Measurements from ENCODE around the gene DUSP28. TPM values are rescaled to one million over a fixed set of nuclear protein-coding genes. Genes with fewer than 3 reads are reported as not detected.

The DUSP28 gene
- total and polyA plus RNA-seq, 5 experiments from 2014 or later, result 18.8 to 24.0 (median 23.2) TPM

DNA sequence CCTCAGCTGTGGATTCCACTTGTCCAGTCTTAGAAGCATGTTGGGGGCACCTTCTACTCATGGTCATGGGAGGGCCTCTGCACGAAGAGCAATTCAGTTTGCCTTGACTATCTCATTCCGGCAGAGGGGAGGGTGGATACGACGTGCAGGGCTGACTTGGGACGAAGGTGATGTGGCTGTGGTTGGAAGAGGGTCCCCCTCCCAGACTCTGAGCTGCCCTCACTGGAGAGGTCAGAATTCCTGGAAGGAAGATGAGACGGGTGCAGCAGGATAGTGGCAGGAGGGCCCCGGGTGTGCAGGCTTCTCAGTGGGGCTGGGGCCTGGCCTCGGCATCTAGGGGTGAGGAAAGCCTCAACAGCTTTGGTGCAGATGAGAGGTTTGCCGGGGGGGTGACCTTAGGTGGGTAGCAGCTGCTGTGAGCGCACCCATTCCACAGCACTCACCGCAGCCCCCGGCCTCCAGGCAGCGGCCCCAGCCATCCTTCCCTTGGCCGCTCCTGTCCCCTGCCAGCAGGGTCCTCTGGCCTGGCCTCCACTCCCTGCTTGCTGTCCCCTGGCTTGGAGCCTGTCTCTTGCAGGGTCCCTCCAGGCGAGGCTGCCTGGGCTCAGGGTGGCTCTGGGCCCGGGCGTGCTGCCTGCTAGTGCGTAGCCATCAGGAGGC lies 11.3 kb downstream of the DUSP28 start:
- H3K27ac Mint-ChIP-seq, result peak overlapping the region in 8 of 10 donors; percentile 31 to 88 (median 59)
- ATAC-seq (no peak), DNase-seq (peak in 2 of 10 donors; percentile 0 to 46)
- H3K4me3 Mint-ChIP-seq, result peak overlapping the region in 8 of 10 donors; percentile 27 to 77 (median 46)
- POLR2A ChIA-PET, result interaction anchor here (0.9 to 19.2 kb wide), 3 partner anchors 12 to 23 kb away, joined by 3 to 461 read pairs (median 99); partner anchors contain the start of genes ANKMY1, CAPN10 and DUSP28
- peaks cover 0 to 10% (median 0%) of the 10 kb centered on the region in 3 donors for H3K36me3 Mint-ChIP-seq
- H3K4me1 Mint-ChIP-seq, result peaks cover 25 to 46% (median 38%) of the 10 kb centered on the region in 4 donors
- no peaks in the 10 kb centered on the region for H3K27me3 Mint-ChIP-seq
- H3K9me3 Mint-ChIP-seq, result no peaks in the 10 kb centered on the region

GRCh38 chr2:240572141-240573031 lies 12.2 kb downstream of the DUSP28 start:
- no peaks in the 10 kb centered on the region for H3K9me3 Mint-ChIP-seq
- H3K36me3 Mint-ChIP-seq, result peaks cover 0 to 13% (median 0%) of the 10 kb centered on the region in 3 donors
- POLR2A ChIA-PET, result interaction anchor here (0.9 to 19.2 kb wide), 3 partner anchors 12 to 22 kb away, joined by 3 to 461 read pairs (median 99); partner anchors contain the start of genes ANKMY1, CAPN10 and DUSP28
- H3K4me1 Mint-ChIP-seq, result peaks cover 20 to 40% (median 33%) of the 10 kb centered on the region in 4 donors
- peak overlapping the region in 4 of 10 donors; percentile 44 to 79 (median 69) for H3K27ac Mint-ChIP-seq
- no peaks in the 10 kb centered on the region for H3K27me3 Mint-ChIP-seq
- H3K4me3 Mint-ChIP-seq, result peak overlapping the region in 2 of 10 donors; percentile 15 to 24
- peak in 1 of 10 donors; percentile 47 for DNase-seq
- no peak for ATAC-seq

GRCh38 chr2:240573071-240573515 lies 12.9 kb downstream of the DUSP28 start:
- DNase-seq (no peak), ATAC-seq (no peak)
- H3K36me3 Mint-ChIP-seq, result peaks cover 0 to 13% (median 0%) of the 10 kb centered on the region in 3 donors
- no peak overlapping the region for H3K27ac Mint-ChIP-seq
- no peak overlapping the region for H3K4me3 Mint-ChIP-seq
- peaks cover 16 to 38% (median 27%) of the 10 kb centered on the region in 4 donors for H3K4me1 Mint-ChIP-seq
- POLR2A ChIA-PET, result interaction anchor here (9.7 to 19.2 kb wide), 2 partner anchors 11 to 14 kb away, joined by 99 to 461 read pairs; partner anchors contain the start of genes ANKMY1, CAPN10 and DUSP28
- H3K27me3 Mint-ChIP-seq, result no peaks in the 10 kb centered on the region
- no peaks in the 10 kb centered on the region for H3K9me3 Mint-ChIP-seq

GRCh38 chr2:240573516-240574385 lies 13.6 kb downstream of the DUSP28 start:
- Mint-ChIP-seq H3K4me1 (peaks cover 19 to 44% (median 28%) of the 10 kb centered on the region in 4 donors), H3K4me3 (no peak overlapping the region), H3K27ac (no peak overlapping the region), H3K27me3 (no peaks in the 10 kb centered on the region), H3K36me3 (peaks cover 0 to 16% (median 0%) of the 10 kb centered on the region in 3 donors), H3K9me3 (no peaks in the 10 kb centered on the region)
- POLR2A ChIA-PET, result interaction anchor here (9.7 to 19.2 kb wide), 2 partner anchors 11 to 15 kb away, joined by 99 to 461 read pairs; partner anchors contain the start of genes ANKMY1, CAPN10 and DUSP28
- no peak for ATAC-seq
- DNase-seq, result no peak

- no peak for ATAC-seq
- Mint-ChIP-seq H3K4me1 (peaks cover 20 to 46% (median 32%) of the 10 kb centered on the region in 4 donors), H3K9me3 (no peaks in the 10 kb centered on the region), H3K27me3 (no peaks in the 10 kb centered on the region), H3K27ac (peak overlapping the region in 1 of 10 donors; percentile 27), H3K4me3 (no peak overlapping the region), H3K36me3 (peaks cover 0 to 16% (median 0%) of the 10 kb centered on the region in 3 donors)
- POLR2A ChIA-PET, result interaction anchor here (1.9 to 19.2 kb wide), 3 partner anchors 10 to 16 kb away, joined by 6 to 461 read pairs (median 99); partner anchors contain the start of genes ANKMY1, CAPN10 and DUSP28
- DNase-seq, result no peak
These were observed 14.4 kb downstream of the DUSP28 start for GRCh38 chr2:240574386-240575100.

GRCh38 chr2:240575101-240575965 lies 15.2 kb downstream of the DUSP28 start:
- Mint-ChIP-seq H3K9me3 (no peaks in the 10 kb centered on the region), H3K27me3 (no peaks in the 10 kb centered on the region), H3K4me1 (peaks cover 22 to 46% (median 32%) of the 10 kb centered on the region in 4 donors), H3K4me3 (no peak overlapping the region), H3K36me3 (peaks cover 0 to 22% (median 1%) of the 10 kb centered on the region in 3 donors), H3K27ac (peak overlapping the region in 4 of 10 donors; percentile 11 to 54 (median 28))
- no peak for DNase-seq
- POLR2A ChIA-PET, result interaction anchor here (1.3 to 1.9 kb wide), 2 partner anchors 9 to 15 kb away, joined by 6 read pairs; partner anchors contain the start of gene DUSP28
- ATAC-seq, result no peak

DNA sequence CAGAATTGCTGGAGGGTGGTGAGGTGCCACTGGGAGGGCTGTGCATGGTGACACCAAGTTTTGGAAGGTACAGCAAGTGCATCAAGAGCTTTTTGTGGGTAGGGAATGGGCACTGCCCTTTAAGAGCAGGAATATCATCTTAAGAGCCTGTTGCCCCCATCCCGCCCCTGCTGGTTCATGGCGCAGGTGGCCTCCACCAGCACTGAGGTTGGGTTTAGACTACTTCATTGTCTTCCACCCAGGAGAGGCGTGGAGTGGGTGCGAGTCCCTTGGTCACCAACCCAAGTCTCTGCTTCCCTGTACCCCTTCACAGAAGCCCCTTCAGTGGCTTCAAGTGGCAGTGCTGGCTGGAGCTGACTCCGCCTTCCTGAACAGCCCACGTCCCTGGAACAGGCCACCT lies 15.9 kb downstream of the DUSP28 start:
- ATAC-seq (no peak), DNase-seq (no peak)
- Mint-ChIP-seq H3K4me3 (no peak overlapping the region), H3K27me3 (no peaks in the 10 kb centered on the region), H3K4me1 (peaks cover 20 to 42% (median 31%) of the 10 kb centered on the region in 4 donors), H3K36me3 (peaks cover 2 to 27% (median 4%) of the 10 kb centered on the region in 3 donors), H3K9me3 (no peaks in the 10 kb centered on the region), H3K27ac (peak overlapping the region in 2 of 10 donors; percentile 37 to 54)
- POLR2A ChIA-PET, result interaction anchor here (1.3 to 1.9 kb wide), 2 partner anchors 10 to 15 kb away, joined by 6 read pairs; partner anchors contain the start of gene DUSP28

DNA sequence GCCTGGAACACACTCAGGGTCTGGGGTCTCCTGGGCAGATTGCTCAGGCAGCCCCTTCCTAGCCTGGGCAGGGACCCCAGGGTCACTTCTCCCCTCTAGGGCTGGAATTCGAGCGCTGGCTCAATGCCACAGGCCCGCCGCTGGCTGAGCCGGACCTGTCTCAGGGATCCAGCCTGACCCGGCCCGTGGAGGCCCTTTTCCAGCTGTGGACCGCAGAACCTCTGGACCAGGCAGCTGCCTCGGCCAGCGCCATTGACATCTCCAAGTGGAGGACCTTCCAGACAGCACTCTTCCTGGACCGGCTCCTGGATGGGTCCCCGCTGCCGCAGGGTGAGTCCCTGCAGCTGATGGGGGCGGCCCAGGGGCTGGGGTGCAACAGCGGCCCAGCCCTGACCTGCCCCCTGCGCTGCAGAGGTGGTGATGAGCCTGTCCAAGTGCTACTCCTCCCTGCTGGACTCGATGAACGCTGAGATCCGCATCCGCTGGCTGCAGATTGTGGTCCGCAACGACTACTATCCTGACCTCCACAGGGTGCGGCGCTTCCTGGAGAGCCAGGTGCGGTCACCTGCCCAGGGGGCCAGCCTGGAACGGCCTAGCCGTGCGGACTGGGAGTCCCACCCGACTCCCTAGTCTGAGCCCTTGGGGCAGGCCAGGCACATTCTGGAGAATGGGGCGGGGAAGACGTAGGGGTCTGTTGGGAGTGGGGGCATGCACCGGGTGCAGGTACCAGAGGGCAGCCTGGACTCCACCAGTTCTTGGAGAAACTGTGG lies 16.5 kb downstream of the DUSP28 start:
- POLR2A ChIA-PET, result interaction anchor here (0.8 to 1.9 kb wide), 4 partner anchors 10 to 16 kb away, joined by 3 to 6 read pairs (median 6); partner anchors contain the start of genes CAPN10 and DUSP28
- peaks cover 4 to 31% (median 6%) of the 10 kb centered on the region in 3 donors for H3K36me3 Mint-ChIP-seq
- H3K4me3 Mint-ChIP-seq, result no peak overlapping the region
- ATAC-seq, result no peak
- H3K27ac Mint-ChIP-seq, result no peak overlapping the region
- peaks cover 17 to 36% (median 27%) of the 10 kb centered on the region in 4 donors for H3K4me1 Mint-ChIP-seq
- H3K9me3 Mint-ChIP-seq, result no peaks in the 10 kb centered on the region
- no peaks in the 10 kb centered on the region for H3K27me3 Mint-ChIP-seq
- no peak for DNase-seq

- Mint-ChIP-seq H3K27ac (no peak overlapping the region), H3K9me3 (no peaks in the 10 kb centered on the region), H3K4me3 (no peak overlapping the region), H3K4me1 (peaks cover 18 to 38% (median 31%) of the 10 kb centered on the region in 4 donors), H3K36me3 (peaks cover 4 to 31% (median 6%) of the 10 kb centered on the region in 3 donors), H3K27me3 (no peaks in the 10 kb centered on the region)
- DNase-seq, result no peak
- POLR2A ChIA-PET, result interaction anchor here (0.8 to 1.8 kb wide), 4 partner anchors 9 to 17 kb away, joined by 3 to 11 read pairs (median 4); partner anchors contain the start of gene CAPN10
- ATAC-seq, result no peak
These were observed 17.3 kb downstream of the DUSP28 start for GRCh38 chr2:240577281-240578109.

Data from naive thymus-derived CD8-positive, alpha-beta T cell (primary cell).